Upper lobe of left lung (tissue), 4 donors: ENCODE data around the gene ANO1.

Experiments
- POLR2A ChIP-seq, 4 donors: fragments of 450-650 bp; IDR thresholded peaks; one replicate each; pipeline ENCODE4 v1.5.1; 2016 to 2017; ENCODE audit warnings: antibody characterized with exemption in 4 of 4, mild to moderate bottlenecking in 2 of 4
- POLR2AphosphoS5 ChIP-seq, 2 donors: sonication (generic); formaldehyde crosslinking; IDR thresholded peaks; one replicate each; pipeline ENCODE4 v1.5.1; 2017; ENCODE audit warnings: antibody characterized with exemption in 2 of 2
- TF ChIP-seq, protein P1 (sequence below), 6 experiments: fragments of 450-650 bp in 4 of 6; fragments of 200-600 bp in 2 of 6; sonication (generic) in 2 of 6; IDR thresholded peaks; one replicate each; pipeline ENCODE4 v1.5.1; 2016 to 2019; ENCODE audit warnings: antibody characterized with exemption in 6 of 6

DNA sequence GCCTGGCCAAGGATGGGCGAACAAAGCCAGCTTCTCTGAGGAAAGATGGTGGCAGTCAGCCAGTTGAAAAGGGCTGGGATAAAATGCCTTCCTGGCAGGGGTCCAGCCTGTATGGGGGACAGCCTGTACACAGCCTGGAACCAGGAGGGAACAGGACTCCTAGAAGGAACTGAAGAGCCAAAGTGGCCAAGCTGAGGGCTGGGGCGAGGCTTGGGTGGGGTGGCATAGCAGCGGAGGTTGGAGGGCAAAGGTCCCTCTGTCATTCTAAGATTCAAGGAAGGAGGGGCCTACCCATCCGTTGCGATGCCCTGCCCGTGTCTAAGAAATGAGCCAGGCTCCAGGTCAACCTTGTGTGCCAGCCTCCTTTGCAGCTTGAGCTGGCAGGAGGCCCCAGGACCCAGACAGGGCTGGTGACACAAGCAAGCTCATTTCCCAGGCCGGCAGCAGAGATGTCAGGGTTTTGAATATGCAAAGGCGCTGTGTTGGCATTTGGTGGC, 147.6 kb downstream of the ANO1 start:
- TF ChIP-seq POLR2AphosphoS5 (IDR thresholded peaks at IDR 0.05), result no peak
- TF ChIP-seq POLR2A (IDR thresholded peaks at IDR 0.05), result no peak
- TF ChIP-seq, protein P1, sequence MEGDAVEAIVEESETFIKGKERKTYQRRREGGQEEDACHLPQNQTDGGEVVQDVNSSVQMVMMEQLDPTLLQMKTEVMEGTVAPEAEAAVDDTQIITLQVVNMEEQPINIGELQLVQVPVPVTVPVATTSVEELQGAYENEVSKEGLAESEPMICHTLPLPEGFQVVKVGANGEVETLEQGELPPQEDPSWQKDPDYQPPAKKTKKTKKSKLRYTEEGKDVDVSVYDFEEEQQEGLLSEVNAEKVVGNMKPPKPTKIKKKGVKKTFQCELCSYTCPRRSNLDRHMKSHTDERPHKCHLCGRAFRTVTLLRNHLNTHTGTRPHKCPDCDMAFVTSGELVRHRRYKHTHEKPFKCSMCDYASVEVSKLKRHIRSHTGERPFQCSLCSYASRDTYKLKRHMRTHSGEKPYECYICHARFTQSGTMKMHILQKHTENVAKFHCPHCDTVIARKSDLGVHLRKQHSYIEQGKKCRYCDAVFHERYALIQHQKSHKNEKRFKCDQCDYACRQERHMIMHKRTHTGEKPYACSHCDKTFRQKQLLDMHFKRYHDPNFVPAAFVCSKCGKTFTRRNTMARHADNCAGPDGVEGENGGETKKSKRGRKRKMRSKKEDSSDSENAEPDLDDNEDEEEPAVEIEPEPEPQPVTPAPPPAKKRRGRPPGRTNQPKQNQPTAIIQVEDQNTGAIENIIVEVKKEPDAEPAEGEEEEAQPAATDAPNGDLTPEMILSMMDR (IDR thresholded peaks at IDR 0.05), result no peak
